A673 (cell line): ENCODE measurements around the gene NDUFS3. TPM values are rescaled to one million over a fixed set of nuclear protein-coding genes. Genes with fewer than 3 reads are reported as not detected.

Source experiments
- BruUV-seq: library from RNA; stranded (reverse); fragments of 400-500 nt; replicated peaks from 2 replicates; lab custom pipeline; 2021; lab: Mats Ljungman, UMichigan
- CTCF ChIA-PET: fragments of 300-600 bp; sonication (Branson Sonifier 250); formaldehyde crosslinking; loops from one replicate; lab custom pipeline; 2022; ENCODE audit warnings: antibody characterized with exemption; lab: Charles Lee
- POLR2A ChIA-PET: fragments of 300-600 bp; sonication (Branson Sonifier 250); formaldehyde crosslinking; loops from one replicate; lab custom pipeline; 2022; ENCODE audit warnings: antibody characterized with exemption; ENCODE audit not compliant: low non-redundant PET; lab: Charles Lee
- DNase-seq: peaks from one replicate; pipeline ENCODE4 v3.0.0-alpha.2; 2015; ENCODE audit warnings: low spot score
- H3K27ac ChIP-seq: fragments of 200-600 bp; sonication (generic); 2 replicates; pipeline ENCODE4 v1.5.1; 2016; ENCODE audit warnings: mixed run types, low read depth, mild to moderate bottlenecking, mixed read lengths, antibody characterized with exemption, low read length; ENCODE audit not compliant: poor library complexity, severe bottlenecking
- H3K27me3 ChIP-seq: fragments of 200-600 bp; sonication (generic); replicated peaks from 2 replicates; pipeline ENCODE4 v1.6.1; 2017; ENCODE audit warnings: mixed run types, low read depth, mild to moderate bottlenecking, mixed read lengths, antibody characterized with exemption, low read length; ENCODE audit not compliant: insufficient read depth, poor library complexity
- H3K36me3 ChIP-seq: fragments of 200-600 bp; sonication (generic); 2 replicates; pipeline ENCODE4 v1.6.1; 2016; ENCODE audit warnings: mixed run types, mild to moderate bottlenecking, mixed read lengths, antibody characterized with exemption, low read length; ENCODE audit not compliant: insufficient read depth, poor library complexity, severe bottlenecking
- H3K4me1 ChIP-seq: fragments of 200-600 bp; sonication (generic); 2 replicates; pipeline ENCODE4 v1.6.1; 2017; ENCODE audit warnings: mixed run types, mild to moderate bottlenecking, mixed read lengths, antibody characterized with exemption, low read length; ENCODE audit not compliant: insufficient read depth, poor library complexity, severe bottlenecking
- H3K4me3 ChIP-seq: fragments of 200-600 bp; sonication (generic); 2 replicates; pipeline ENCODE4 v1.5.1; 2016; ENCODE audit warnings: low read depth, mixed run types, mild to moderate bottlenecking, mixed read lengths, low read length; ENCODE audit not compliant: poor library complexity, severe bottlenecking
- H3K9me3 ChIP-seq: fragments of 200-600 bp; sonication (generic); 2 replicates; pipeline ENCODE4 v1.6.1; 2016; ENCODE audit warnings: mixed run types, low read depth, mild to moderate bottlenecking, mixed read lengths, antibody characterized with exemption, low read length; ENCODE audit not compliant: poor library complexity, severe bottlenecking
- EZH2 ChIP-seq: fragments of 200-600 bp; sonication (generic); IDR thresholded peaks from 2 replicates; pipeline ENCODE4 v1.6.1; 2017; ENCODE audit warnings: borderline replicate concordance, low read depth, mild to moderate bottlenecking, mixed read lengths, antibody characterized with exemption, low read length; ENCODE audit not compliant: poor library complexity, severe bottlenecking
- intact Hi-C: fragments of 100-400 bp; cut with micrococcal nuclease; formaldehyde crosslinking; loops from one replicate; pipeline ENCODE4 v1.10.0; 2022; ENCODE audit not compliant: unreplicated experiment
- total RNA-seq: library from RNA; stranded (reverse); gene quantifications from 2 replicates; pipeline ENCODE4 v1.2.3, GENCODE V29; 2021
- TF ChIP-seq, protein P1 (sequence below): fragments of 300-800, 200-600 bp; sonication (generic); conservative IDR thresholded peaks from 2 replicates; pipeline ENCODE4 v1.5.1; 2017; ENCODE audit warnings: low read depth, mild to moderate bottlenecking, antibody characterized with exemption, low read length, moderate library complexity, mixed read lengths

The NDUFS3 gene
- total RNA-seq, 1 experiment from 2014 or later, result 444 TPM

DNA sequence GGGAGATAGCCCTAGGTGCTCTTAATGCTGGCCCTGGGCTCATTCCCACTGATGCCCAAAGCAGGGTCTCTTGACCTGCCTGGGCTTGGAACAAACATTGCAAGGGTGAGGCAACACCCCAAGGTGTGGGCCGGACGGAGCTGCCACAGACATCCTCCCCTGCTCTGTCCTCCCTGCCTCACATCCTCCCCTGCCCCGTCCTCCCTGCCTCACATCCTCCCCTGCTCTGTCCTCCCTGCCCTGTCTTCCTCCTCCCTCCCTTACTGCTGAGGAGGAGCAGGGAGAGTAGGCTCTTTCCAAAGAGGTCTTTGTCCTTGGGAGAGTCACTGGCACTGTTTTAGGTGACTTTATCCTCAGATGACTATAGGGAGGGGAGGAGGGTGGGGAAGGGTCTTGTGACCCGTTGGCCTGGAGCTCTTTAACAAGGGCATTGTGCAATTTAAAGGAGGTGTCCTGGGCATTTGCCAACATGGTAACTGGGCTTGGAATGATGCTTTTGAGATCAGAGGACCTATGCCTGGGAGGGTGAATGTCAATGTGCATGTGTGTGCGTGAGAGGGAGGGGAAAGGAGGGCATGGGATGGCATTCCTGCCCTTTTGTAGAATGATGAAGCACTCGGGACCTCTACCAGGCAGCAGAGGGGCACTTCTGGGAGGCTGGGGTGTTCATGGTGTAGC is 8.3 kb downstream of the NDUFS3 start:
- Histone ChIP-seq H3K4me1 (no peaks in the 10 kb centered on the region), H3K27ac (no peak overlapping the region), H3K9me3 (no peaks in the 10 kb centered on the region), H3K4me3 (no peak overlapping the region), H3K36me3 (peaks cover 28% of the 10 kb centered on the region), H3K27me3 (no peaks in the 10 kb centered on the region)
- POLR2A ChIA-PET, result no interaction called here
- no peak for TF ChIP-seq EZH2
- TF ChIP-seq, protein P1, sequence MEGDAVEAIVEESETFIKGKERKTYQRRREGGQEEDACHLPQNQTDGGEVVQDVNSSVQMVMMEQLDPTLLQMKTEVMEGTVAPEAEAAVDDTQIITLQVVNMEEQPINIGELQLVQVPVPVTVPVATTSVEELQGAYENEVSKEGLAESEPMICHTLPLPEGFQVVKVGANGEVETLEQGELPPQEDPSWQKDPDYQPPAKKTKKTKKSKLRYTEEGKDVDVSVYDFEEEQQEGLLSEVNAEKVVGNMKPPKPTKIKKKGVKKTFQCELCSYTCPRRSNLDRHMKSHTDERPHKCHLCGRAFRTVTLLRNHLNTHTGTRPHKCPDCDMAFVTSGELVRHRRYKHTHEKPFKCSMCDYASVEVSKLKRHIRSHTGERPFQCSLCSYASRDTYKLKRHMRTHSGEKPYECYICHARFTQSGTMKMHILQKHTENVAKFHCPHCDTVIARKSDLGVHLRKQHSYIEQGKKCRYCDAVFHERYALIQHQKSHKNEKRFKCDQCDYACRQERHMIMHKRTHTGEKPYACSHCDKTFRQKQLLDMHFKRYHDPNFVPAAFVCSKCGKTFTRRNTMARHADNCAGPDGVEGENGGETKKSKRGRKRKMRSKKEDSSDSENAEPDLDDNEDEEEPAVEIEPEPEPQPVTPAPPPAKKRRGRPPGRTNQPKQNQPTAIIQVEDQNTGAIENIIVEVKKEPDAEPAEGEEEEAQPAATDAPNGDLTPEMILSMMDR, result no peak
- no peak for DNase-seq
- BruUV-seq, result no TSS peak
- intact Hi-C loops, result loop anchor here (10.0 kb wide), 1 partner anchor 58 kb away; the partner anchor contains the start of gene MTCH2
- CTCF ChIA-PET, result no interaction called here

DNA sequence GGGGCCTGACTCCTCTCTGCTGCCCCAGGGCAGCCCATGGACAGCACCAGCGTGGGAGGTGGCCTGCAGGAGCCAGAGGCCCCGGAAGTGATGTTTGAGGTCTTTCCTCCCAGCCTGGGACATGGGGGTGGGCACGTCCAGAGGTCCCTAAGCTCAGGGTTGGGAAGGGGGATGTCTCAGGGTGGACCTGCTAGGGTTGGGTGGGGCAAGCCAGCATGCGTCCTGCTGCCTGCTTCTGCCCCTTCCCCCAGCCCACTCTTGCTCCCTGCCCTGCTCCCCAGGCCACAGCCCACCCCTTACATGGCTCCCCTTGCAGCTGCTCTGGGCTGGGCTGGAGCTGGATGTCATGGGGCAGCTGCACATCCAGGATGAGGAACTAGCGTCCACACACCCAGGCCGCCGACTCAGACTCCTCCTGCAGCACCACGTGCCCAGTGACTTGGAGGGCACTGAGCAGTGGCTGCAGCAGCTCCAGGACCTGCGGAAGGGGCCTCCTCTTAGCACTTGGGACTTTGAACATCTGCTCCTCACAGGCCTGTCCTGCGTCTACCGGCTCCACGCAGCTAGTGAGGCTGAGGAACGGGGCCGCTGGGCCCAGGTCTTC is 9.0 kb downstream of the NDUFS3 start:
- no peak for TF ChIP-seq EZH2
- TF ChIP-seq, protein P1, result no peak
- peaks cover 22% of the 10 kb centered on the region for H3K36me3 ChIP-seq
- peaks cover 4% of the 10 kb centered on the region for H3K27me3 ChIP-seq
- intact Hi-C loops, result loop anchor here (10.0 kb wide), 1 partner anchor 57 kb away; the partner anchor contains the start of gene MTCH2
- H3K9me3 ChIP-seq, result no peaks in the 10 kb centered on the region
- no peak overlapping the region for H3K4me3 ChIP-seq
- ChIA-PET POLR2A (no interaction called here), CTCF (no interaction called here)
- no peak for DNase-seq
- H3K4me1 ChIP-seq, result no peaks in the 10 kb centered on the region
- no peak overlapping the region for H3K27ac ChIP-seq
- no TSS peak for BruUV-seq

GRCh38 chr11:47589118-47589517 is 10.2 kb downstream of the NDUFS3 start:
- no peaks in the 10 kb centered on the region for H3K4me1 ChIP-seq
- ChIA-PET POLR2A (no interaction called here), CTCF (no interaction called here)
- TF ChIP-seq, protein P1, result no peak
- no peak for TF ChIP-seq EZH2
- DNase-seq, result no peak
- no peak overlapping the region for H3K4me3 ChIP-seq
- intact Hi-C loops, result loop anchor here (10.0 kb wide), 1 partner anchor 56 kb away; the partner anchor contains the start of gene MTCH2
- H3K9me3 ChIP-seq, result no peaks in the 10 kb centered on the region
- H3K27ac ChIP-seq, result no peak overlapping the region
- peaks cover 9% of the 10 kb centered on the region for H3K36me3 ChIP-seq
- no TSS peak for BruUV-seq
- H3K27me3 ChIP-seq, result peaks cover 17% of the 10 kb centered on the region
